Measurements from ENCODE around the gene PCSK9.

DNA sequence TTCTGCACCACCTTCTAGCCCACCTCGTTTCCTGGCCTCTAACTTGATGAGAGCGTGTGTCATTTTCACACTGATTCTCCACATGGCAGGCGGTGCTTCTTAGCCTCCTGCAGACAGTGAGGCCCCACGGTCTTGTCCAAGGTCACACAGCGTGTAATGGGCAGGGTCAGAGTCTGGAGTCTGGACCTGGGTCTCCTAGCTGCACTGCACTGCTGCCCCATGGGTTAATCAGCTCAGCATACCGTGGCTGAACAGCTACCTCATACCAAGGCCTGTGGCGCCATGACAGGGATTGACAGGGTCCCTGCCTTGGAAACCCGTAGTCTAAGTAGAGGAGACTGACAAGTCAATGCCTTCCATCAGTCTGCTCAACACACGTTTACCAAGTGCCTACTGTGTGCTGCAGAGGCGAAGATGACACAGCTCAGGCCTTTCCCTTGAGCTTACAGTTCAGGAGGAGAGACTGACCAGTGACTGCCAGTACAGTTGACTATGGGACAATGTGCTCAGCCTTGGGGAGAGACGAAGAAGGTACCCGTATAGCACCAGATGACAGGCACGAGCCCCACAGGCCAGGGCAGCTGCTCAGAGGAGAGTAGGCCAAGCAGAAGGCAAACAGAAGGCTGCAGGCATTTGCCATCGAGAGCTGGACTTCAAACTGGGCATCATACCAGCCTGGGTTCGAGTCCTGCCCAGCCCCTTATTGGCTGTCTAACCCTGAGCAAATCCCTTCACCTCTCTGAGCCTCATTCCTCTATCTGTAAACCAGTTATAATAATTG lies 5.5 kb downstream of the PCSK9 start:
- TF ChIP-seq, protein P1, sequence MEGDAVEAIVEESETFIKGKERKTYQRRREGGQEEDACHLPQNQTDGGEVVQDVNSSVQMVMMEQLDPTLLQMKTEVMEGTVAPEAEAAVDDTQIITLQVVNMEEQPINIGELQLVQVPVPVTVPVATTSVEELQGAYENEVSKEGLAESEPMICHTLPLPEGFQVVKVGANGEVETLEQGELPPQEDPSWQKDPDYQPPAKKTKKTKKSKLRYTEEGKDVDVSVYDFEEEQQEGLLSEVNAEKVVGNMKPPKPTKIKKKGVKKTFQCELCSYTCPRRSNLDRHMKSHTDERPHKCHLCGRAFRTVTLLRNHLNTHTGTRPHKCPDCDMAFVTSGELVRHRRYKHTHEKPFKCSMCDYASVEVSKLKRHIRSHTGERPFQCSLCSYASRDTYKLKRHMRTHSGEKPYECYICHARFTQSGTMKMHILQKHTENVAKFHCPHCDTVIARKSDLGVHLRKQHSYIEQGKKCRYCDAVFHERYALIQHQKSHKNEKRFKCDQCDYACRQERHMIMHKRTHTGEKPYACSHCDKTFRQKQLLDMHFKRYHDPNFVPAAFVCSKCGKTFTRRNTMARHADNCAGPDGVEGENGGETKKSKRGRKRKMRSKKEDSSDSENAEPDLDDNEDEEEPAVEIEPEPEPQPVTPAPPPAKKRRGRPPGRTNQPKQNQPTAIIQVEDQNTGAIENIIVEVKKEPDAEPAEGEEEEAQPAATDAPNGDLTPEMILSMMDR (conservative IDR thresholded peaks at IDR 0.05; ENCODE audit: low read depth, low read length) = no peak
- no peak for TF ChIP-seq EZH2 (IDR thresholded peaks at IDR 0.05; ENCODE audit: borderline replicate concordance, low read depth, low read length, poor library complexity, severe bottlenecking)

Data from A673 (cell line).